HG03066 (cell line): Measurements from ENCODE around the gene CCNJ.
A peak's percentile ranks its signal among the peaks of the same experiment; 100 is the strongest.
"Not testable (repeated sequence)": the region's sequence is repeated elsewhere in the genome, so short reads cannot be mapped to it uniquely, and the experiment has no call there.

ENCODE experiments used
- ATAC-seq: cut with Tn5 transposase; IDR thresholded peaks from one replicate; pipeline ENCODE4 v1.9.1; 2021; ENCODE audit warnings: low read depth; ENCODE audit not compliant: unreplicated experiment

The CCNJ gene

GRCh38 chr10:96043033-96043892, at the start of gene CCNJ:
CCNJ (plus strand) TSS chr10:96043583; CDS start chr10:96044394, 811 bp downstream.
- peak; percentile 79 for ATAC-seq

GRCh38 chr10:95994376-95994775, 49.0 kb upstream of the CCNJ start:
- ATAC-seq, result not testable (repeated sequence)

- ATAC-seq, result no peak
Measured at GRCh38 chr10:95998255-95998784, 45.1 kb upstream of the CCNJ start.

- ATAC-seq, result no peak
Measured at GRCh38 chr10:96013956-96014355, 29.4 kb upstream of the CCNJ start.

- no peak for ATAC-seq
Measured at GRCh38 chr10:96014473-96015102, 28.8 kb upstream of the CCNJ start.

- ATAC-seq, result peak; percentile 68
Measured at GRCh38 chr10:96017191-96017687, 26.1 kb upstream of the CCNJ start.

GRCh38 chr10:96021332-96021731, 22.1 kb upstream of the CCNJ start:
- no peak for ATAC-seq

GRCh38 chr10:96022739-96023138, 20.6 kb upstream of the CCNJ start:
- ATAC-seq, result no peak

- no peak for ATAC-seq
Measured at GRCh38 chr10:96023168-96023567, 20.2 kb upstream of the CCNJ start.

- ATAC-seq, result no peak
Measured at GRCh38 chr10:96025566-96025965, 17.8 kb upstream of the CCNJ start.

GRCh38 chr10:96034625-96035024, 8.8 kb upstream of the CCNJ start:
- ATAC-seq, result no peak

- ATAC-seq, result no peak
Measured at GRCh38 chr10:96038476-96039387, 4.7 kb upstream of the CCNJ start.

GRCh38 chr10:96041146-96041545, 2.2 kb upstream of the CCNJ start:
- no peak for ATAC-seq

GRCh38 chr10:96043893-96044715, 721 bp downstream of the CCNJ start:
- ATAC-seq, result peak; percentile 43

- no peak for ATAC-seq
Measured at GRCh38 chr10:96044736-96045135, 1.4 kb downstream of the CCNJ start.

GRCh38 chr10:96046546-96046945, 3.2 kb downstream of the CCNJ start:
- no peak for ATAC-seq

- no peak for ATAC-seq
Measured at GRCh38 chr10:96047004-96047649, 3.7 kb downstream of the CCNJ start.

GRCh38 chr10:96047925-96048324, 4.5 kb downstream of the CCNJ start:
- ATAC-seq, result not testable (repeated sequence)

GRCh38 chr10:96049340-96049739, 6.0 kb downstream of the CCNJ start:
- ATAC-seq, result no peak
